HG03571 (cell line): ENCODE data around the gene DTHD1.

ENCODE experiments used
- ATAC-seq: cut with Tn5 transposase; IDR thresholded peaks from one replicate; pipeline ENCODE4 v1.9.1; 2021; ENCODE audit not compliant: unreplicated experiment

The DTHD1 gene

DNA sequence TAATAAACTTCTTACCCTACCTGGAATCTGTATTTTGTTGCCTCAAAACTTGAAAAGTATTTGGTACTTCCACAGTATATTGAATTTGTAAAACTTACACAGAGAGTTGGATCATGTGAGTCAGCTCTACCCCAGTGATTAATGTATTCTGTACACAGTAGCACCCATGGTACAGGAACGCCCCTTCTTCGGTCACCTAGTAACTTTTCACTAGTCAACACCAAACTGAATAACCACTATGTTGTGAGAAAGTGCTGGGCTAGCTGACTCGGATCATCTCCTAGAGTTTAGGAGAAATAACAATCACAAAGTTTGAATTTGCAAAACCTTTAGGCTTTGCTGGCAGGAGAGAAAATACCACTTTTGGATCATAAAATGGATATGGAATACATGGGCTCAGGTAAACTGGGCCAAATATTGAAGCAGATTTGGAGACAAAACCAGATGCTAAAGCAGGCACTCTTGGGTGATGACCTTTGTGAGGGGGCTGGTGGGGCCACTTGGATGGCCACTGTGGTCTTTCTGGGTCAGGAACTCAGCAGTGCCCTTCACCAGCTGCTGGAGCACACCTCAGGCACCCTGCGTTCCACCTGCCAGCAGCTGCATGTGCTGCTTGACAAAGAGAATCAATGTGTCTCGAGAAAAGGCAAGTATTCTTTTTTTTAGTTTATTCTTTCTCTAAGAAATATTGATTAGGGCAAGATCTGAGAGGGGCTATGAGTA lies at the start of gene DTHD1:
Gene DTHD1, plus strand, starts transcription at position 233 of the 723 bp plus-strand sequence. Its CDS starts 143 bp downstream, at position 376.
- ATAC-seq = no peak

DNA sequence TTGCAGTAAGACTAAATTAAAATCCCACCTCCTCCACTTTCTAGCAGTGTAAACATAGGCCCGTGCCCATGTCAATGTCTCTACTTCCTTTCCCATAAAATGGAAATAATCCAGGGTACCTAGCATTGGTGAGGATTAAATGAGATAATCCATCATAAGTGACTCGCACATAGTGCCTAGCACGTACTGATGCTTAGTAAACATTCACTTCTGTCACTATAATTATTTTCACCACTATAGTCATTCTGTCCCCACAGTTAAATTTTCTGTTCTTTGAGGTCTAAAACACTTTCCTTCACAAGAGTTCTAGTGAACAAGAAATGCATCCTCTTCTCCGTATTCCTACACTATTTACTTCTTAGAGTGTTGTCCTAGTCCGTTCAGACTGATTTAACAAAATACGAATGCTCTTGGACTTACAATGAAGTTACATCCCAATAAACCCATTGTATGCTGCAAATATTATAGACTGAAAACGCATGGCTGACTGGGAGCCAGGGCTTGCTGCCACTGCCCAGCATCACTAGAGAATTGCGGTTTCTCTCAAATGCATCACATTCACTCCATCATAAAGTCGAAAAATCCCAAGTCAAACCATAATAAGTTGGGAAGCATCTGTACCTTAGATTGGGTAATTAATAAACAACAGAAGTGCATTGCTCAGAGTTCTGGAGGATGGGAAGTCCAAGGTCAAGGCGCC lies 47.7 kb upstream of the DTHD1 start:
- no peak for ATAC-seq

DNA sequence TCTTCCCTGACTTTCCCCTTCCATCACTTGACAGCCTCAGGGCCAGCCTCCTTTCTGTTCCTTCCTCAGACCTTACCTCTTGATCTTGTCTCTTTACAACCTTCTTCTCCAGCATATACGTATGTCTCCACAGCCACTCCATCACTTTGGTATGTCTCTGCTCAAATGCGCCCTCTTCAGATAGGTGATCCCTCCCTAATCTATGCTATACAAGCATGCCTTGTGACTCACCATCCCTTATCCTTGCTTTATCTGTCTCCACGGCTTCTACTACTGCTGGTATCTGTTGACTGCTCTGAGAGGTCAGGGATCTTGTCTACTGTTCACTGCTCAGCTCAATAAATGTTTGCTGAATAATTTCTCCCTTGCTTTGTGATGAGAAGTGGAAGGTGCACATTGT lies 46.1 kb upstream of the DTHD1 start:
- no peak for ATAC-seq

DNA sequence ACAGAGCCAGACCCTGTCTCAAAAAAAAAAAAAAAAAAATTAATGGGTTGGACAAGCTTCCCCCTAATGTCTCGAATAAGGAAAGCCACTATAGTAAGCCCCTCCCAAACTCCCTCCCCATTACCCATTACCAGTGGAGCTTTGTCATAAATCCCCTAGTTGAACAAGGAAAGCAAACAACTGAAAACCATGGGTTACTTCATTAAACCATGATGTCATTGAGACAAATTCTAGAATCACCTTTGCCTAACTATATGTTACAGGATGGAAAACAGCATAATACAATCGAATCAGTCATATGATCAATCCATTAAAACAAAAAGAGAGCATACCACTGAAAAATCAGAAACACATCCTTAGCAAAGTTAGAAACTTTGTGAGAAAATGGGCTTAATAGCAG lies 45.3 kb upstream of the DTHD1 start:
- ATAC-seq = no peak

DNA sequence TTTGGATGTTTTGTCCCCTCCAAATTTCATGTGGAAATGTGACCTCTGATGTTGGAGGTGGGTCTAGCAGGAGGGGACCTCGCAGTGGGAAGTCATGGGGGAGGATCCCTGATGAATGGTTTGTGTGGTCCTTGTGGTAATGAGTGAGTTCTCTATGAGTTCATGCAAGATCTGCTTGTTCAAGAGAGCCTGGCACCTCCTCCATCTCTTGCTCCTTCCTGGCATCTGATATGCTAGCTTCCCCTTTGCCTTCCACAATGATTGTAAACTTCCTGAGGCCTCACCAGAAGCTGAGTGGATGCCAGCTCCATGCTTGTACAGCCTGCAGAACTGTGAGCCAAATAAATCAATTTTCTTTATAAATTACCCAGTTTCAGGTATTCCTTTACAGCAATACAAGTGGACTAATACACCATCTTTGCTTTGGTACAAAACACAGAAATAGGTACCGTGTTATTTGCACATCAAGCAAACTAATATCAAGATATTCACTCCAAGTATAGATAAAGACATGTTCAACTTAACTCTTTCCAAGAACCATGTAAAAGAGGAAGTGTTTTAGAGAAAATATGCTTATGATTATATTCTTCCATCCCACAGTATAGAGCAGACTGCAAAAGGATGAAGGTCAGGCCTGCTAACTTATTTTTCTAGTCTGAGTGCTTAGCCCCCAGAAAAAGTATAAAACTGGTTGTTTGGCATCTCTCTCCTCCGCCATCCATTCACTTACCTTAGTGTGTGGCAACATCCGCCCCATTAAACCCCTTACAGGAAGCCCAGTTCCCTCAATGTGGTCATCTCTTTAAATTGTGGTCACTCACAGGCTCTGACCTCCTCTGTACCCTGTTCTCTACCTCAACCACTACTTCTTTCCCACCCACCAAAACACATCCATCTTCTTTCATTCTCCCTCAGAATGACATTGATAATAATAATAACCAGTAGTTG lies 43.8 kb upstream of the DTHD1 start:
- no peak for ATAC-seq

DNA sequence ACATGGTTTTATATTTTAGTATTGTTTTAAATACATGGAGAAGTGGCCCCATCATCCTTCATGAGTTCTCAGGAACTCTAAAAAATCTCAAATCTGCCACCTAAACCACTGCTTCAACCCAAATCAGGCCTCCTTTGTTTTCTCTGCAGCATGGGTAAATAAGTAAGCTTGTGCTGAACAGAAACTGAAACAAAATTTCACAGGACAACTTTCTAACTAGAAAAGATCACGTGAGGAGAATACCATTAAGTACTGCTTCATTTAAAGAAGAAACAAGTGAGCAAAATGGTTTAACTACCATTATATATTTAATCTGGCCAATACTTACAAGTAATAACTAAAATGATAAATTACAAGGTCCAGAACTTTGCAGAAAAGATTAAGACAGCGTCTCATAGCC lies 39.6 kb upstream of the DTHD1 start:
- ATAC-seq = peak; percentile 52

DNA sequence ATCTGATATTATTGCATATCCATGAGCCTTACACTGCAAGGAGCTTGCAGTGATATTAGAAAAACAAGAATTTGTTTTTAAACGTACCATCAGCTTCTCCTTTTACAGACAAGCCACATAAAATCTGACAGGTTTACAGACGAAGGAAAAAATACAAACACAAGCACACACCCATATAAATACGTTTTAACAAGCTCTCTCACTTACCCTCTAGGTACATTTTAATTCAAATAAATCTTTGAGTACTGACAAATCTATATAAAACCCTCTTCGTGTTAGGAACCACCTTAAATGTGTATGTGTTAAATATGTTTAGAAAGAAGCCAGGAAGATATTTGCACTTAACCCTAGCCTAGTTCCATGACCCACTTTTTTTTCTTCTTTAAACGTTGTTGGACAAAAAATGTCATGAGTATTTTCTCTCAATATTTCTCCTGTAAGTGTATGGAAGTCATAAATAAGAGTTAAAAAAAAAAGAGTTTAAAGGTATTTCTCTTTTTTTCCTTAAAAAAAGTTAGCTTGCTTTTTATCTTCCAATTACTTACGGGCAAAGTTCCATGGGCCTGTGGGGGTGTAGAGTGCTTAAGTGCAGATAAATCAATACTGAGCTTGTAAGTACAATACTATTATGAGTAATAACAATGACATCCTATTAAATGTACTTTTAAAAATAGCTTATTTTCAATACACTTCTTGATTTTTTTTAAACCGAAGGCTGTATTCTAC lies 38.6 kb upstream of the DTHD1 start:
- no peak for ATAC-seq

DNA sequence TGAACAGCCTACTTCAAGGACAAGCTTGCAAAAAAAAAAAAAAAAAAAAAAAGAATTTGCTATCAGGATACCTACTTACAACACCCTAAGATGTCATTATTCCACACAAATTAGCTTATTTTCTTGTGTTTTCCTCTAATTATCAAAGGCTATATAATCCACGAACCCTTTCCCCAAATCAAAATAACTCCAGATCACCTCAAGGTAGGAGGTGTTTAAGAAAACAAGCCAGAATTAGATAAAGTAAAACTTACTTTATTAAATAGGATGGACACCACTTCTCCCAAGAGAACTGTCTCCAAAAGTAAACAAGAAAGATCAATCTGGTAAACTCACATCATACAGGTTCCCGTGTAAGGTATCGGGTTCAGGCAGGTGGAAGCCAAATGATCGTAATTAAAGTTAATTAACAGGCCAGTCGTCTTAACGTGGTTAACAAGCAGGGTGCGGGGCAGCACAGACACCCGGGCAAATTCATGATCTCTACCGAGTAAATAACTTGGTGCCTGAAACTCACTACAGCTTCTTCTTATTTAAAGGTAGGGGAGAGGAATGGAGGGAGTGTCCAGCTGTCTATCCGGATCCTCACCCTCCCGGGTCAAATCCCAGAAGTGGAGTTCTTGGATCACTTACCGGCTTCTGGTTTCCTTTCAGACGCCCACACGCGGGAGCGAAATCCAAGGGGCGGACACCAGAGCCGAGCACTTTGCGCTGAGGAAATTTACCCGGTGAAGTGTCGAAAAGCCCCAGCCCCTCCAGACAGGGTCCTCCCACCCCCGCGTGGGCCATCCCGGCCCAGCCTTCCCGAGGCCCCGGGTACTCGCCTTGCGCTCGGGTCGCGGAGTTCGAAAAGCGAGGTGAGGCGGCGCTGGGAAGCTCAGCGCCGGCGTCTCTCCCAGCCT lies 37.8 kb upstream of the DTHD1 start:
- peak; percentile 22 for ATAC-seq

DNA sequence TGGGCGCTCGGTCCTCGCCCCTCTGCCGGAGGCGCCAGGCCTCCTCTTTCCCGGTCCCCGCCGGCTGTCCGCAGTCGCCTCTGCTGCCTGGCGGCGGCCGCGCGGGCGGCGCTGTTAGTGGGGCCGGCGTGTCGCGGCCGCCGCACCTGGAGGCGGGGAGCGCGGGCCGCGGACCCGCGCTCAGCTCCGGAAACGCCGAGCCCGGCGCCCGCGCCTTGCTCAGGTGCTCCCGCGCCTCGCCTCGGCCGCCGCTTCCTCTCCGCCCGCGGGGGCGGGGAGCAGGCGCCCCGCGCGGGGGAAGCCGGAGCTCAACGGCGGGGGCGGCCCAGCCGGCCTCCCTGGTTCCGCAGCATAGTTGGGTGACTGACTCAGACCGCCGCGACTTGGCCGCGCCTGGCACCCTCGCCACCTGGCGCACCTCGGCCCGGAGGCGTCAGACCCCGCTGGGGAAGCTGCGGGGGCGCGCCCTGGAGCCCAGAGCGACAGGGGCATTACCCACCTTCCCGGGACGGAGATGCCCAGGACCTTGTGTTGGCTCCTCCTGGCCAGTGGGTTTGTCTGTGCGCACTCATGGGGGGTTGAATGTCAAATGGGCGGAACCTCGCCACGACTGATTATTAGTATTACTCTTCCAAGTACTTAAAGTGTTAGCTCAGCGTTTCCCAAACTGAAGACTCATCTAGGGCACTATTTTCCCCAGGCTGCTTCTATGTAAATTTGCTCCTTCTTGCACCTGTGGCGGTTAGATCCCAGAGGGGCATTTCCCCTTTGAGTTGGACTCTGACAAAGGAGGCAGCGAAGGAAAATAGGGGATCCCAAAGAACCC lies 36.9 kb upstream of the DTHD1 start, which contains the start of gene ARAP2:
Gene ARAP2, minus strand, starts transcription at position 258 of the 826 bp plus-strand sequence. CDS start 15,028 bp downstream, outside the sequence.
- peak; percentile 57 for ATAC-seq

DNA sequence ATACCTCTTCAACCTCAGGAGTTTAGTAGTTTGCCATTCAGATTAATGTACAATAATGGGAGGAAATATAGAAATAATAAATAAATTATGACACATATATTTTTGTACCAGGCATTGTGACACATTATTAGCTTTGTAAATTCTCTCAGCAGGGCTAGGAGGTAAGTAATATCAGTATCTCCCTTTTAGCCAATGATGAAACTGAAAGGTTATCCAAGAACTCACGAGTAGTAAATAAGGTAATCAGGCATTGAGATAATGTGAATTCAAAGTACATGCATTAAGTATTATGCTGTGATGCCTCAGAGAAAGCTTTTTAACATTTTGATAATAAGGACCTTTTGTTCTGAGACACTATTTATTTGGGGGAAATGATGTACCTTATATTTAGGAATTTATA lies 31.8 kb upstream of the DTHD1 start:
- ATAC-seq = no peak

DNA sequence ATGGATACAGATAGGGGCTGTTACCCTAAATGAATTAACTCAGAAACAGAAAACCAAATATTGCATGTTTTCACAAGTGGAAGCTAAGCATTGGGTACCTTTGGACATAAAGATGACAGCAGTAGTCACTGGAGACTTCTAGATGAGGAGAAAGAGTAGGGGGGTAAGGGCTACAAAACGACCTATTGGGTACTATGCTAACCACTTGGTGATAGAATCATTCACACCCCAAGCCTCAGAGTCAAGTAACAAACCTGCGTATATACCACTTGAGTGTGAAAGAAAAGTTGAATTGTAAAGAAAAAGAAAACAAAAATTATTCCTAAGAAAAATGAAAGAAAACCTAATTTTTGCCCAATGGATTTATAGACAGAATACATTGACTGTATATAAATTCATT lies 29.4 kb upstream of the DTHD1 start:
- ATAC-seq = no peak

DNA sequence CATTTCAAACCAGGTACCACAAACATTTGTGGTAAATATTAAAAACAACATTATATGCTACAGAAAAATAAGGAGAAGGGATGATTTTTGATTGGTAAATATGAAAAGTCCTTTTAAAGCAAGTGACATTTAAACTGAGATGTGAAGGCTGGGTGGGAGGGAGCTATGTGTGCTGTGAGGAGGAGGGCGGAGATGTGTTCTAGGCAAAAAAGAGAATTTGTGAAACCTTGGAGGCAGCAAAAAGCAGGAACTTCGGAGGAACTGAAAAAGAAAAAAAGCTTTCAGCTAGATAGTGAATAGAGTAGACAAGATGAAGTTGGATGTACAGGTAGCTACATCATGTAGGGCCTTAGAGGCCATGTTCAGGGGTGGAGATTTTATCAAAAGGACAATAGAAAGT lies 27.0 kb upstream of the DTHD1 start:
- no peak for ATAC-seq

DNA sequence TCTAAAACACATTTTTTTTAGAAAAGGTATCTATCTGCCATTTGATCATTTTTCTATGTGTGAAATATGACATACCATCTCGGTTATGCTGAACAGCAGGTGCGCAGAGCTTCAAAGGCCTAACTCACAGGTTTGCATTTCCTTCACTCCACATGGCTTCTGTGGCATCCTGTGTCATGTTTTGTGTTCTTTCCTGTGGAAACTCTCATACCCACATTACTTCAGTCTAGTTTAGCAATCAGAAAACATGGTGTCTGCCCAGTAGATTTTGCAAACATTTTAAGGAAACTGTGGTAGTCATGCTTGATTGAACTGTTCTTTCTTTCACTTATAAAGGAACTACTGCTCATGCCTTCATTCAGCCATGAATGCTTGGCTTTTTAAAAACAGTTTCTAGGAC lies 25.8 kb upstream of the DTHD1 start:
- ATAC-seq = peak; percentile 78

DNA sequence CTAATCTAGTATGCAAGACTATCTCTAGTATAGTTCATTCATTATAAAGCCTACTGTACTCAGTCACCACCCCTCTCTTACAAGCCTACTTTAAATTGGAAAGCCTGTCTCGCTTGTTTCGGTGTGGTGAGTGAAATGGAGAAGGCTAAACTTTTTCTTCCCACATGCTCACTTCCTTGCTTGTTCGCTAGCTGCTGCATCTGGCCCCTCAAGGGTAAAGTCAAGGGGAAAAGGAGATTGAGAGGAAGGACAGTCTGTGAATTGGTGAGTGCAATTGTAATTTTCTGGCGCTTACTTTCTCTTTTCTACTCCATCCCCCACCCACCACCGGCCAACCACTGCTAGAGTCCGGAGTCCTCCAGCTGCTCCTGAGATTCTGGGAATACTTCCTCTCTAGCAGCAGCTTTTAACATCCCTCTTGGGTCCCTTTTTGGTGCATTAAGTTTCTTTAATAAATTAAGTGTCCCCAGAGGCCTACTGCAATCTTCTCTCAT lies 25.0 kb upstream of the DTHD1 start:
- peak; percentile 50 for ATAC-seq

DNA sequence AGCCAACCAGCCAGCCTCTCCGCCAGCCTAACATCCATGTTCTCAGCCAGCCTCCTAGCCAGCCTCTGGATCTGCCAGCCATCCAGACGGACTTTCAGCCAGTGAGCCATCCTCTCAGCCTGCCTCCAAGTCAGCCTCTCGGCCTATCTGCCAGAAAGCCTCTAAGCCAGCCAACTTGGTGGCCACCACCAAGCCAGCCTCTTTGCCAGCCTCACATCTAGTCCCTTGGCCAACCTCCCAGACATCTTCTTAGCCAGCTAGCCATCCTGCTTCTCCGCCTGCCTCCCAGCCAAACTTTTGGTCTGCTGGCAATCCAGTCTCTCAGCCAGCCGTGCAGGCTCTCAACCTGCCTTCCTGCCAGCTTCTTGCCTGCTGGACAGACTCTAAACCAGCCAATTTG lies 20.7 kb upstream of the DTHD1 start:
- ATAC-seq = no peak

DNA sequence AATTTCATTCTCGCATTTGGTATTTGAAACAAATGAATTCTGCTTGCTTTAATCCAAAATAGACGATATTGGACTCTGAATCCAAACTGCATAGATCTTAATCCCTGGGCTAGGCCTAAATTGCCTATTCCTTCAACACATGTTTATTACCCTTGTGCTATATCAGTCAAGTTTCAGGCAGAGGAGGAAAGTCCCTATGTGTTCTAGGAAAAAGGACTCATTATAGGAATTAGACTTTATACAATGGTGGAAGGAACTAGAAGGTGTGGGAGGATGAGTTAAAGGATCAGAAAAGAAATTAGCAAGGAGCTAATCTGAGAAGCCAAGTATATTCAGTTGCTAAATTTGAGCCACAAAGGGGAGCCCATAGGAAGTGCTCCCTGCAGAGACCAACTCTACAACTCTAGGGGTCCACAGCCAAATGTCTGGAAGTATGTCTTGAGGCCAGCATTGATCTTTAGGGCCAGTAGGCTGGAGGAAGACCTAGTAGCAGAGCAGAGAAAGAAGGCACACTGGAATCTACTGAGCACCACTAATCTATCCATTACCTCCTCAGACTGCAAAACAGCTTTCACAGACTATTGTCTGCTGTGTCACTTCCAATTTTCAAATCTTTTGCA lies 17.1 kb upstream of the DTHD1 start:
- no peak for ATAC-seq

DNA sequence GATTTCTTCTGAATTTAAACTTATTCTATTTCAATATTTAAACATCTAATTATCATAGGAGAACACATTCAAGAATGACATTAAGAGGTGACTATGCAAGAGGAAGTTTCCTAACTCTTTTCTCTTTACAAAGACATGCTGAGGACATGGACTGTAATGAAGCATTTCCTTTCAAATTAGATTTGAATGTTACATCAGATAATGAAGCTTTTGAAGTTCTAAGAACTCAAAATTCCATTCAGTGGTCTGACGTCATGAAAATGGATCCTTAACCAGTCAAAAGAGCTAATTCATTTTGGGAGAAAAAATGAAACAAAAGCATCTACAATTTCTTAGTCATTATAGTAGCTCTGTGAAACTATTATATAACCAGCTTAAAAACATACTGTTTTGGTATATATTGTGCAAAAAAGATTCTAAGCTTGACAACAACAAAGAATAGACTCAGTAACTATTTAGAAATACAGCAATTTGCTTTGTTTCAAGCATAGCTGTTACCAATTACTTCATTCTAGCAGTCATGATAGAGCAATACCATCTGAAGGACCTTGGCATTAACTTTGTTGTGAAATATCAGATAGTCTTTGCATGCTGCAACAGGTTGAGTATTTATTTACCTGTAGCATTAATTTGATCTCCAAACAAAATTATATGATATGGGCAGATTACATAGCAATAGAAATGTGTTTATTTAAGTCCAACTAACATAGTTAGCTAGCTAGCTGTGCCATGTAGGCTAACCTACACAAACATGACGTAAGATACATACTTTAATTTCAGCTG lies 13.7 kb upstream of the DTHD1 start:
- no peak for ATAC-seq
